GM12875 (cell line): ENCODE data around the gene CDYL2.

ENCODE experiments used
- H3K4me3 ChIP-seq: one replicate; pipeline ENCODE4 v1.5.1; 2011; ENCODE audit warnings: low read depth, low read length, control low read depth
- TF ChIP-seq, protein P1 (sequence below): IDR thresholded peaks from 2 replicates; pipeline ENCODE4 v1.5.1; 2011; ENCODE audit warnings: low read depth, mild to moderate bottlenecking, control low read depth, inconsistent platforms, low read length, moderate library complexity, borderline replicate concordance; ENCODE audit not compliant: insufficient read depth

CDYL2 gene

DNA sequence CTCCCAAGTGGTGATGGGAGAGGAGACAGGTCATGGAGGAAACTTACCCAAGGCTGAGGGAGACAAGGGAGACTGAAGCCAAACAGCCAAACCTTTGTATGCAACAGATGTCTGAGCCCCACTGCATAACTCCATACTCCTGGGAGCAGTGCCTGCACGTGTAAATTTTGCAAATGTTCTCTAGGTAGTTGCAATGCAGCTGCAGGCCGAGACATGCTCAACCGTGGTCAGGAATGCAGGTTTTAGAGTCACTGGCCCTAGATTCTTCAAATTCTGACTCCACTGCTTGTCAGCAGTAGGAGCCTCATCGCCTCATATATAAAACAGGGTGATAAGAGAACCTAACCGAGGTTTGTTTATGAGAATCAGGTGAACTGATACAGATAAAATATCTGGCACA, 252.1 kb downstream of the CDYL2 start:
- TF ChIP-seq, protein P1, sequence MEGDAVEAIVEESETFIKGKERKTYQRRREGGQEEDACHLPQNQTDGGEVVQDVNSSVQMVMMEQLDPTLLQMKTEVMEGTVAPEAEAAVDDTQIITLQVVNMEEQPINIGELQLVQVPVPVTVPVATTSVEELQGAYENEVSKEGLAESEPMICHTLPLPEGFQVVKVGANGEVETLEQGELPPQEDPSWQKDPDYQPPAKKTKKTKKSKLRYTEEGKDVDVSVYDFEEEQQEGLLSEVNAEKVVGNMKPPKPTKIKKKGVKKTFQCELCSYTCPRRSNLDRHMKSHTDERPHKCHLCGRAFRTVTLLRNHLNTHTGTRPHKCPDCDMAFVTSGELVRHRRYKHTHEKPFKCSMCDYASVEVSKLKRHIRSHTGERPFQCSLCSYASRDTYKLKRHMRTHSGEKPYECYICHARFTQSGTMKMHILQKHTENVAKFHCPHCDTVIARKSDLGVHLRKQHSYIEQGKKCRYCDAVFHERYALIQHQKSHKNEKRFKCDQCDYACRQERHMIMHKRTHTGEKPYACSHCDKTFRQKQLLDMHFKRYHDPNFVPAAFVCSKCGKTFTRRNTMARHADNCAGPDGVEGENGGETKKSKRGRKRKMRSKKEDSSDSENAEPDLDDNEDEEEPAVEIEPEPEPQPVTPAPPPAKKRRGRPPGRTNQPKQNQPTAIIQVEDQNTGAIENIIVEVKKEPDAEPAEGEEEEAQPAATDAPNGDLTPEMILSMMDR, result no peak
- no peak overlapping the region for H3K4me3 ChIP-seq
